Esophagus muscularis mucosa (tissue), 3 donors: Measurements from ENCODE around the gene UFSP1.

Experiments
- POLR2A ChIP-seq: fragments of 450-650 bp; IDR thresholded peaks from one replicate; pipeline ENCODE4 v1.6.1; 2017; ENCODE audit warnings: antibody characterized with exemption, moderate library complexity, mild to moderate bottlenecking, low read depth
- TF ChIP-seq, protein P1 (sequence below), 3 experiments: fragments of 200-600 bp in 2 of 3; fragments of 450-650 bp in 1 of 3; sonication (generic) in 2 of 3; IDR thresholded peaks; one replicate each; pipeline ENCODE4 v1.5.1; 2017 to 2019; ENCODE audit warnings: antibody characterized with exemption in 3 of 3, mild to moderate bottlenecking in 2 of 3, moderate library complexity in 1 of 3

DNA sequence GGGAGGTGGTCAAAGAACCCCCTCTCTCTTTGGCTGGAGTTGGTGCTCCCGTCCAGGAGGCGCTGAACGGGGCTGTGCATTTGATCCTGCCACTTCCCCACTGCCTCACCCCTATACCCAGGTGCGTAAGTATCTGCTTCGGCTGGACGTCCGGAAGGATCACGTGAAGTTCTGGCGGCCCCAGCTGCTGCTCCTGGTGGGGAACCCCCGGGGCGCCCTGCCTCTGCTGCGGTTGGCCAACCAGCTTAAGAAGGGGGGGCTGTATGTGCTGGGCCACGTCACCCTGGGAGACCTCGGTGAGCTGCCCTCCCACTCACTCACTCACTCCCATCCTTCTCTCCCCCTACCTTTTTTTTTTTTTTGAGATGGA is 27.9 kb downstream of the UFSP1 start:
- TF ChIP-seq, protein P1, sequence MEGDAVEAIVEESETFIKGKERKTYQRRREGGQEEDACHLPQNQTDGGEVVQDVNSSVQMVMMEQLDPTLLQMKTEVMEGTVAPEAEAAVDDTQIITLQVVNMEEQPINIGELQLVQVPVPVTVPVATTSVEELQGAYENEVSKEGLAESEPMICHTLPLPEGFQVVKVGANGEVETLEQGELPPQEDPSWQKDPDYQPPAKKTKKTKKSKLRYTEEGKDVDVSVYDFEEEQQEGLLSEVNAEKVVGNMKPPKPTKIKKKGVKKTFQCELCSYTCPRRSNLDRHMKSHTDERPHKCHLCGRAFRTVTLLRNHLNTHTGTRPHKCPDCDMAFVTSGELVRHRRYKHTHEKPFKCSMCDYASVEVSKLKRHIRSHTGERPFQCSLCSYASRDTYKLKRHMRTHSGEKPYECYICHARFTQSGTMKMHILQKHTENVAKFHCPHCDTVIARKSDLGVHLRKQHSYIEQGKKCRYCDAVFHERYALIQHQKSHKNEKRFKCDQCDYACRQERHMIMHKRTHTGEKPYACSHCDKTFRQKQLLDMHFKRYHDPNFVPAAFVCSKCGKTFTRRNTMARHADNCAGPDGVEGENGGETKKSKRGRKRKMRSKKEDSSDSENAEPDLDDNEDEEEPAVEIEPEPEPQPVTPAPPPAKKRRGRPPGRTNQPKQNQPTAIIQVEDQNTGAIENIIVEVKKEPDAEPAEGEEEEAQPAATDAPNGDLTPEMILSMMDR (IDR thresholded peaks at IDR 0.05) = no peak
- no peak for TF ChIP-seq POLR2A
